Measurements from ENCODE around the gene TMEM242.

Gene TMEM242

DNA sequence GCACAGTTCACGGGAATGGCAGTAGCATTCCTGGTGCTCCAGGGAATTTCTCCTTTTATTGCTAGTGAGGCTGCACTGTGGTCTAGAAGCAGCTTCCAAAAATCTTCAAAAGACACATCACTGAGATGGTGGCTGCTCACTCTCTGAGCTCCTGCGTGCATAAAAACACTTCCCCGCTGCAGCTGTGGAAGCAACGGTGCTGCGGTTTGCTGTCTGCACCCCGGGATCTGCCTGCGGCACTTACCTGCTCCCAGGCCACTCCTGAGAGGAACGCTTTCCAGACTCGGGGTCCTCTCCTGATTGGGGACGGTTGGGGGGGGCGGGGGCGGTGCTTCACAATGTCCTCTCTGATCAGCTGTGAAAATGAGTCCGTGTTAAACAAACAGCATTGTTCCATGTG lies 77.9 kb downstream of the TMEM242 start:
- DNase-seq = no peak

DNA sequence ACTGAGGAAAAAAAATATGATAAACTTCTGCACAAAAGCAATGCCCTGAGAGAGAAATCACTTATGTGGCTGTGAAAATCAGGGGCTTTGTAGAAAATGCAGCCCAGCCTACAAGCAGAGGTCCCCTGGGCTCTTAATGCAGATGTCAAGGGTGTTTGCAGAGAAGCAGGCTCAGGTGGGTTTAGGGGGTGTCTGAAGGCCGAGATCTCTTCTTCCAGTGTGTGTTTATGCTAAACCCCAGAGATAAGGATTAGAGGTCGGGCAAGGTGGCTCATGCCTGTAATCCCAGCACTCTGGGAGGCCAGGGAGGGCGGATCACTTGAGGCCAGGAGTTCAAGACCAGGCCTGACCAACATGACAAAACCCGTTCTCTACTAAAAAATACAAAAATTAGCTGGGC lies 78.5 kb downstream of the TMEM242 start:
- no peak for DNase-seq

GRCh38 chr6:157244175-157244574 lies 79.1 kb downstream of the TMEM242 start:
- DNase-seq = peak; percentile 32

DNA sequence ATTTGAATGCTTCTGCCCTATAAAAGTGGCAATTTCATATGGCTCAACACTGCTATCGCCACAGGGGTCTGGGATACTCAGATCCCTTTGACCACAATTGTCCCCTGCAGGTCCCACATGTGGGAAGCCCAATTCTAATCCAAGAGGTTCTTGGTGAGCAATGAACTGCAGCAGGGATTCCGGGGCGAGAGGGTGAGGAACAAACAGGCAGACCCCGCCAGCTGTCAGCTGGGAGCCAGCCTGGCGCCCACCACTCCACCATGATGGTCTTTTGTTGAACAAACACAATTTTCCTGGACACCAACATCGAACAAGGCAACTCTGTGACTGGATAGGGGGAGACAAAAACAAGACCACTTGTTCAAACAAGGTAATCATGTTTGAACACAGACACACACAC lies 80.5 kb downstream of the TMEM242 start:
- DNase-seq = no peak

DNA sequence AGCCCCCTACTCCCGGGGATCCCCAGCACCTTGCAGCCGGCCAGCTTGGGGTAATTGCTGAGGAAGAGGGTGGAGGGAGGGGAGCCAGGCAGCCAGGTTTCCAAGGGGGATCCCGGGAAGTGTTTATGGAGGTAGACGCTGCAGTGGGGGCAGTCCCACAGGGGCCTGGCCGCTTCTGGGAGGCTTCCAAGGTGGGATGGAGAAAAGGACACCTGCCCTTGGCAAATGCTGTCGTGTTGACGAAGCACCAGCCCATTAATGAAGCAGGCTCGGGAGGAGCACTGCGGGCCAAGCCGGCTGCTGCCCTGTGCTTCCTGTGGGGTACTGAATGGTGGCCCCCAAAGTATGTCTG lies 82.4 kb downstream of the TMEM242 start:
- DNase-seq = peak; percentile 70

DNA sequence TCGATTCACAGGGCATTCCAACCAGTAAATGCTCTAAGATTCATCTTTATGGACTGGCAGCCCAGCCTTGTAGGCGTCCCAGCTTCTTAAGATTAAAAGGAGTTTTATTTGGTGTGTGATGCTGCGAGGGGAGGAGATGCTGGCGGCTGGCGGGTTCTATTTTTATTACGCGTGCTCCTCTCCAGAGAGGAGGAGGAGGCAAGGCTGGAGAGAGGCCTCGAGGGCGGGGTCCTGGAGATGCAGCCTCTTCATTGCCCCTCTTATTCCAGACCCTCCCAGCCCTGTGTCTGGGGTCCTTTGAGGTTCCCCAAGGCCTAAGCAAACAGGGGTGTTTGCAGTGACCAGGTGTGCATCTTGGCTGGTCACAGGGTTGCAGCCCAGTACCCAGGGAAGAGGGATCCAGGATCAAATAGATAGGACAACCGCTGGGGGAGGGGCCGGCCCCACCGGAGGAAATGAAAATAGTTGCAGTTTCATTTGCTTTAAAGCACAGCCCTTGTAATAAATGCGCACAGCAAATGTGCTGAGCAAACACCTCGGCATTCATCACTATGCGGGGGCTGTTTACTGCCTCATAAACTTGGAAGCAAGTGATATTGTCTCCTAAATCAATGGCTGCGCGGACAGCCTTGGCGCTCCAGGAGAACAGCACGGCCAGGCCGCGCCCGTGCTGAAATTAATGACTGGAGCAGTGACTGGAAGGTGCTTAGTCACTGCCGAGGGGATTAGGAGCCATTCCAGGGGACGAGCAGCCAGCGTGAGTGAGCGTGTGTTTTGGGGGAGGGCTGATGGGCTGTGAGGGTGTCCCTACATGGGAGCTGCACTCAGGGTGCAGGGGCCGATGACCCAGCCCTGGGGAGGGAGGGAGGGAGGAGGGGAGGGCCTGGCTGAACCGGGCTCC lies 83.0 kb downstream of the TMEM242 start:
- peak; percentile 88 for DNase-seq

DNA sequence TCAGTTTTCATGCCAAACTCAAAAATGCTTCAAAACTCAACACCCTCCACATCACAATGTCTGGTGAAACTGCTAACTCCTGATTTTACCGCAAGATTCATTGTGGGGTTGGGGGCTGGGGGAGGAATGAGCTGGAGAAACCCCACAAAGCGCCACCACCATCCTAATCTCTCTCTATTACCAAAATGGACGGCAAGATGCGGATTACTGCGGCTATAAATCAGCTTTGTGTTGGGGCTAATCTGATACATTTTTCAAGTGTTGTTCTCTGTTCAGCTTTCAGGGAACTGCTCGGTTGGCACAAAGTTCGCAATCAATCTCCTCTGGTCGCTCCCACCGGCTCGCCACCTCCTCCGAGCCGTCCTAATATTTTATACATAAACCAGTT lies 83.7 kb downstream of the TMEM242 start:
- DNase-seq = no peak
